Lung (tissue), 12 donors: ENCODE data around the gene ELMOD1. TPM values are rescaled to one million over a fixed set of nuclear protein-coding genes. Genes with fewer than 3 reads are reported as not detected.

Experiments
- ATAC-seq: fragments of 200-7000 bp; cut with Tn5 transposase; one replicate; pipeline ENCODE4 v1.9.1; 2020; ENCODE audit warnings: moderate number of reproducible peaks; ENCODE audit not compliant: insufficient read depth, low FRiP score
- DNase-seq, 3 donors: peaks; one replicate each; pipeline ENCODE4 v3.0.0-alpha.2; 2013 to 2017
- H3K27ac ChIP-seq, 2 donors: one replicate each; pipeline ENCODE4 v1.5.1; 2013; ENCODE audit warnings: mild to moderate bottlenecking in 2 of 2, moderate library complexity in 2 of 2, control low read depth in 1 of 2, inconsistent platforms in 1 of 2, low read depth in 1 of 2, low read length in 1 of 2
- H3K27me3 ChIP-seq, 3 donors: one replicate each; pipeline ENCODE4 v1.5.1; 2013; ENCODE audit warnings: low read length in 2 of 3; ENCODE audit not compliant: control insufficient read depth in 3 of 3, insufficient read depth in 3 of 3
- H3K36me3 ChIP-seq, 4 donors: one replicate each; pipeline ENCODE4 v1.5.1; 2013; ENCODE audit warnings: low read length in 4 of 4, mild to moderate bottlenecking in 1 of 4, moderate library complexity in 1 of 4; ENCODE audit not compliant: control insufficient read depth in 4 of 4, insufficient read depth in 4 of 4
- H3K4me1 ChIP-seq, 5 donors: one replicate each; pipeline ENCODE4 v1.5.1; 2013; ENCODE audit warnings: low read length in 5 of 5, mild to moderate bottlenecking in 2 of 5, moderate library complexity in 1 of 5; ENCODE audit not compliant: control insufficient read depth in 5 of 5, insufficient read depth in 5 of 5
- H3K4me3 ChIP-seq: one replicate; pipeline ENCODE4 v1.5.1; 2013; ENCODE audit warnings: mild to moderate bottlenecking, control low read depth, moderate library complexity
- H3K9ac ChIP-seq, 2 donors: one replicate each; pipeline ENCODE4 v1.5.1; 2013; ENCODE audit warnings: low read length in 2 of 2, control low read depth in 1 of 2; ENCODE audit not compliant: insufficient read depth in 1 of 2
- H3K9me3 ChIP-seq, 4 donors: one replicate each; pipeline ENCODE4 v1.5.1; 2013; ENCODE audit warnings: low read length in 3 of 4, mild to moderate bottlenecking in 1 of 4, moderate library complexity in 1 of 4; ENCODE audit not compliant: control insufficient read depth in 4 of 4, insufficient read depth in 3 of 4
- CTCF ChIP-seq: IDR thresholded peaks from 2 replicates; pipeline ENCODE4 v1.5.1; 2012; ENCODE audit warnings: mild to moderate bottlenecking; ENCODE audit errors: control extremely low read depth, extremely low read depth
- WGBS, 2 donors: extraction: QIAGEN DNeasy Blood & Tissue Kit; methylation state at CpG; one replicate each; pipeline ENCODE4 v1.1.7; 2013; 5-methylcytosine and 5-hydroxymethylcytosine counted together
- polyA plus RNA-seq, 2 donors: library from polyadenylated mRNA; stranded (reverse); fragments of 200-250 nt; gene quantifications; one replicate each; pipeline ENCODE4 v1.2.1, GENCODE V29; 2013
- total RNA-seq, 2 donors: library from RNA; depleted of rRNA in 1 of 2; stranded (reverse); fragments of >200 nt in 1 of 2; gene quantifications; one replicate each; pipeline ENCODE4 v1.2.1, GENCODE V29; 2014 to 2021
- donor health status: control.
- donor health status: control.
- donor health status: Bipolar disorder and iron deficiency.
- donor health status: healthy.
- donor health status: DM: yes; HTN: yes; CAD: no.

The ELMOD1 gene
- total and polyA plus RNA-seq, 4 donors, result 0.19 to 1.9 (median 0.82) TPM

DNA sequence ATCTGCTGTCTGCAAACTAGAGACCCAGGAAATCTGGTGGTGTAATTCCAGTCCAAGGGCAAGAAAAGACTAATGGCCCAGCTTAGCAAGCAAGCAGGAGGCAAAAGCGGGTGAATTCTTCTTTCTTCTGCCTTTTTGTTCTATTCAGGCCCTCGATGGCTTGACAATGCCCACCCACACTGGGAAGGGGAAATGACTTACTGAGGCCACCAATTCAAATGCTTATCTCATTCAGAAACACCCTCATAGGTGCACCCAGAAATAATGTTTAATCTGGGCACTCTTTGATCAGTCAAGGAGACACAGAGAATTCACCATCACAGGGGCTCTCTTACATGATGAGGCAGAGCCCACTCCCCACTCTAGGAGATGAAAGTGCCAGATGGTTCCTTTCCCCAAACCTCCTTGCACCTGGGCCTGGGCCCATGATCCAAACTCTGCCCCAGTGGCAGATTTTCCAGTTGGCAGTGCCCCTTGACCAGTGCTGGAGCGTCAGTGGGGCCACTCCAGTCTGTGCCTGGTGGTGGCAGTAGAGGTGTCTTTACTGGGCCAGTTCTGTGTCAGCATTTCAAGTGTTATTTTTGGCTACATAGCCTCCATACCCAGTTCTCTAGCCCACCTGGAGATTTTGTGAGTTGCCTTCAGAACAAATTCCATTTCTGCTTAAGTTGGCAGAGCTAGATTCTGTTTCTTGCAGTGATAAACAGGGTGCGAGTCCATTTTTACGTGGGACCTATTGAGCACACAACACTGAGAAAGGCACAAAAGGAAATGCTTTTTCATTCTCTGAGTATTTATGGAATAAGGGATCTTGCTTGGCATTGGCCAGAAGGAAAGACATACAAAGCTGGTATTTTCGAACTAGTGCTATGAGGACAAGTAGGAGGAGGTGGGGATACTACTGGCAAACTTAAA lies 7.5 kb downstream of the ELMOD1 start:
- no peaks in the 10 kb centered on the region for H3K36me3 ChIP-seq
- DNase-seq (no peak), ATAC-seq (no peak)
- H3K9ac ChIP-seq, result no peak overlapping the region
- H3K4me3 ChIP-seq, result no peak overlapping the region
- no peaks in the 10 kb centered on the region for H3K9me3 ChIP-seq
- TF ChIP-seq CTCF, result no peak
- no peaks in the 10 kb centered on the region for H3K4me1 ChIP-seq
- WGBS, 2 donors, result 55 to 59% methylated on average over 6 of the region's 6 CpGs
- H3K27ac ChIP-seq, result no peak overlapping the region
- peaks cover 0 to 15% (median 12%) of the 10 kb centered on the region in 3 donors for H3K27me3 ChIP-seq

GRCh38 chr11:107605061-107606006 lies 14.4 kb downstream of the ELMOD1 start:
- Histone ChIP-seq H3K27me3 (peaks cover 0 to 6% (median 3%) of the 10 kb centered on the region in 3 donors), H3K9me3 (no peaks in the 10 kb centered on the region), H3K9ac (no peak overlapping the region), H3K36me3 (no peaks in the 10 kb centered on the region), H3K4me3 (no peak overlapping the region), H3K4me1 (no peaks in the 10 kb centered on the region), H3K27ac (no peak overlapping the region)
- WGBS, 2 donors, result 95% methylated on average over 9 of the region's 9 CpGs
- DNase-seq (no peak), ATAC-seq (no peak)
- no peak for TF ChIP-seq CTCF

- no peaks in the 10 kb centered on the region for H3K4me1 ChIP-seq
- no peak overlapping the region for H3K27ac ChIP-seq
- H3K4me3 ChIP-seq, result no peak overlapping the region
- peaks cover 0 to 6% (median 3%) of the 10 kb centered on the region in 3 donors for H3K27me3 ChIP-seq
- TF ChIP-seq CTCF, result no peak
- no peak overlapping the region for H3K9ac ChIP-seq
- ATAC-seq (no peak), DNase-seq (no peak)
- no peaks in the 10 kb centered on the region for H3K36me3 ChIP-seq
- no peaks in the 10 kb centered on the region for H3K9me3 ChIP-seq
- 87 to 88% methylated on average over 3 of the region's 3 CpGs for WGBS, 2 donors
Measured at GRCh38 chr11:107606141-107606540, 15.2 kb downstream of the ELMOD1 start.
